ENCODE results near the gene LGALS1. TPM values are rescaled to one million over a fixed set of nuclear protein-coding genes. Genes with fewer than 3 reads are reported as not detected.

Gene LGALS1
- polyA plus RNA-seq, 1 donor (not counting 4 experiments of a cell fraction or from before 2014, with no cell fraction given), result 2,086 TPM

- Histone ChIP-seq H3K4me2 (ENCODE audit: control insufficient read depth, extremely low read depth, insufficient read depth, low read depth, low read length) (peak within 1 kb of the TSS; percentile 100), H3K27ac (ENCODE audit: control insufficient read depth, insufficient read depth, low read length) (peak within 1 kb of the TSS; percentile 92), H4K20me1 (ENCODE audit: control insufficient read depth, extremely low read depth, insufficient read depth, low read length) (peaks cover 3% of the 10 kb centered on the region), H3K36me3 (ENCODE audit: control insufficient read depth in 2 of 2, extremely low read depth in 1 of 2, insufficient read depth in 2 of 2, low read length in 2 of 2) (peaks cover 2 to 12% of the 10 kb centered on the region in 2 experiments), H3K27me3 (ENCODE audit: control insufficient read depth, extremely low read depth, insufficient read depth, low read length) (no peaks in the 10 kb centered on the region), H3K9me1 (ENCODE audit: control insufficient read depth, extremely low read depth, insufficient read depth, low read length) (peaks cover 2% of the 10 kb centered on the region), H3K9ac (ENCODE audit: control insufficient read depth, extremely low read depth, insufficient read depth, low read length) (peak within 1 kb of the TSS; percentile 95), H3K4me1 (ENCODE audit: control insufficient read depth, extremely low read depth, insufficient read depth, low read length) (peaks cover 48% of the 10 kb centered on the region), H3K9me3 (ENCODE audit: control insufficient read depth, low read depth, low read length) (no peaks in the 10 kb centered on the region), H2AFZ (ENCODE audit: control insufficient read depth, low read length) (peak within 1 kb of the TSS; percentile 93), H3K4me3 (ENCODE audit: control insufficient read depth in 2 of 3, extremely low read depth in 1 of 3, insufficient read depth in 2 of 3, low read depth in 1 of 3, low read length in 3 of 3) (peak within 1 kb of the TSS; percentile 81 to 100 (median 99)), H3K79me2 (ENCODE audit: control insufficient read depth, insufficient read depth, low read length) (peaks cover 11% of the 10 kb centered on the region)
- DNase-seq (ENCODE audit: low read depth, low spot score) (no peak), FAIRE-seq (no peak)
- dilution Hi-C loops (cut with MboI; ENCODE audit: extremely low pct_ligation_motif_present, low sequenced_read_pairs), result no loop called here
- TF ChIP-seq CTCF (optimal IDR thresholded peaks at IDR 0.05 in 1 of 3, IDR thresholded peaks at IDR 0.05 in 1 of 3, conservative IDR thresholded peaks at IDR 0.05 in 1 of 3; ENCODE audit: extremely low read depth in 1 of 3, insufficient read depth in 2 of 3, low read length in 3 of 3) (no peak), EZH2 (IDR thresholded peaks at IDR 0.05; ENCODE audit: low read length) (no peak)
Measured at GRCh38 chr22:37686002-37686982, 10.9 kb downstream of the LGALS1 start, which contains the start of gene NOL12. Gene NOL12 (plus strand): TSS chr22:37686343. CDS start chr22:37686393, 50 bp downstream.

- Histone ChIP-seq H4K20me1 (ENCODE audit: control insufficient read depth, extremely low read depth, insufficient read depth, low read length) (peaks cover 7% of the 10 kb centered on the region), H2AFZ (ENCODE audit: control insufficient read depth, low read length) (no peak overlapping the region), H3K4me1 (ENCODE audit: control insufficient read depth, extremely low read depth, insufficient read depth, low read length) (peaks cover 45% of the 10 kb centered on the region), H3K27ac (ENCODE audit: control insufficient read depth, insufficient read depth, low read length) (peak overlapping the region; percentile 58), H3K79me2 (ENCODE audit: control insufficient read depth, insufficient read depth, low read length) (peaks cover 11% of the 10 kb centered on the region), H3K9me3 (ENCODE audit: control insufficient read depth, low read depth, low read length) (no peaks in the 10 kb centered on the region), H3K4me2 (ENCODE audit: control insufficient read depth, extremely low read depth, insufficient read depth, low read depth, low read length) (peak overlapping the region; percentile 31), H3K9me1 (ENCODE audit: control insufficient read depth, extremely low read depth, insufficient read depth, low read length) (peaks cover 2% of the 10 kb centered on the region), H3K9ac (ENCODE audit: control insufficient read depth, extremely low read depth, insufficient read depth, low read length) (peak overlapping the region; percentile 58), H3K4me3 (ENCODE audit: control insufficient read depth in 2 of 3, extremely low read depth in 1 of 3, insufficient read depth in 2 of 3, low read depth in 1 of 3, low read length in 3 of 3) (peak overlapping the region in 1 of 3 experiments; percentile 29), H3K36me3 (ENCODE audit: control insufficient read depth in 2 of 2, extremely low read depth in 1 of 2, insufficient read depth in 2 of 2, low read length in 2 of 2) (peaks cover 13 to 28% of the 10 kb centered on the region in 2 experiments), H3K27me3 (ENCODE audit: control insufficient read depth, extremely low read depth, insufficient read depth, low read length) (no peaks in the 10 kb centered on the region)
- dilution Hi-C loops (cut with MboI; ENCODE audit: extremely low pct_ligation_motif_present, low sequenced_read_pairs), result no loop called here
- peak; percentile 17 for FAIRE-seq
- TF ChIP-seq EZH2 (IDR thresholded peaks at IDR 0.05; ENCODE audit: low read length), result no peak
- no peak for TF ChIP-seq CTCF (optimal IDR thresholded peaks at IDR 0.05 in 1 of 3, IDR thresholded peaks at IDR 0.05 in 1 of 3, conservative IDR thresholded peaks at IDR 0.05 in 1 of 3; ENCODE audit: extremely low read depth in 1 of 3, insufficient read depth in 2 of 3, low read length in 3 of 3)
- DNase-seq (ENCODE audit: low read depth, low spot score), result no peak
Measured at GRCh38 chr22:37690407-37690806, 15.0 kb downstream of the LGALS1 start.

All from keratinocyte (primary cell).